ENCODE data around the gene TIMM10B.
"Not testable (repeated sequence)": the region's sequence is repeated elsewhere in the genome, so short reads cannot be mapped to it uniquely, and the experiment has no call there.

TIMM10B gene

DNA sequence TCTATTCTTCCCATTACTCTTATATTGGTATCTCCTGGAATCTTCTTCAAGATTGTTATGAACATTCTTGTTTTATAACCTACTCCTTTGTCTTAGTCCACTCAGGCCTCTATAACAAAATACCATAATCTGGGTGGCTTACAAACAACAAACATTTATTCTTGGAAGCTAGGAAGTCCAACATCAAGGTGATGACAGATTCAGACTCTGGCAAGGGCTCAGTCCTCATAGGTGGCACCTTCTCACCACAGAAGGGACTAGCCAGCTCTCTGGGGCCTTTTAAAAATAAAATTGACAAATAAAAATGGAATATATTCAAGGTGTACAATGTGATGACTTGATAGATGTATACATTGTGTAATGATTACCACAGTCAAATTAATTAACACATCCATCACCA is 35.6 kb downstream of the TIMM10B start:
- FAIRE-seq: no peak

DNA sequence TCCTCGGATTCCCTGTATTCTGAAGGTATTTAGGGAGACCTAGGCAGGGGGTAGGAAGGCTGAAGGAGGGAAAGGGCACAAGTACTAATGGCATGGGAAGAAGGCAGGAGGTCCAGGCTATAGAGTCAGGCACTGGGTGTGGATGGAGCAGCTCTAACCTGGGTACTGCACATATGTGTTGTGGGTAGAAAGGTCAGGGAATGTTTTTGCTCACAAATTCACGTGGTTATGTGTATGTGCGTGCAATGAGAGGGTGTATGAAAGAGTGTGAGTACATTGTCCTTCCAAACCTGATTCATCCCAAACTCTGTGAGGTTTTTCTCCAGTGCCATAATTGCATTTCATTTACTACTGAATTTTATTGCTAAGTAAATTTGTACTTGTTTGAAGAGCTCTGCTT is 39.0 kb downstream of the TIMM10B start:
- FAIRE-seq: no peak

DNA sequence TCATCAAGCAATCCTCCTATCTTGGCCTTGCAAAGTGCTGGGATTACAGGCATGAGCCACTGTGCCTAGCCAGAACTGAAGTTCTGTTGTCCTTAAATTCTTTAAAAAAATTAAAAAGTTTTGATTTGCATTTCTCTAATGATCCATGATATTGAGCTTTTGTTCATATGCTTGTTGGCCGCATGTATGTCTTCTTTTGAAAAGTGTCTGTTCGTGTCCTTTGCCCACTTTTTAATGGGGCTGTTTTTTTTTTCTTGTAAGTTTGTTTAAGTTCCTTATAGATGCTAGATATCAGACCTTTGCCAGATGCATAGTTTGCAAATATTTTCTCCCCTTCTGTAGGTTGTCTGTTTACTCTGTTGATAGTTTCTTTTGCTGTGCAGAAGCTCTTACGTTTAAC is 40.6 kb downstream of the TIMM10B start:
- FAIRE-seq: not testable (repeated sequence)

DNA sequence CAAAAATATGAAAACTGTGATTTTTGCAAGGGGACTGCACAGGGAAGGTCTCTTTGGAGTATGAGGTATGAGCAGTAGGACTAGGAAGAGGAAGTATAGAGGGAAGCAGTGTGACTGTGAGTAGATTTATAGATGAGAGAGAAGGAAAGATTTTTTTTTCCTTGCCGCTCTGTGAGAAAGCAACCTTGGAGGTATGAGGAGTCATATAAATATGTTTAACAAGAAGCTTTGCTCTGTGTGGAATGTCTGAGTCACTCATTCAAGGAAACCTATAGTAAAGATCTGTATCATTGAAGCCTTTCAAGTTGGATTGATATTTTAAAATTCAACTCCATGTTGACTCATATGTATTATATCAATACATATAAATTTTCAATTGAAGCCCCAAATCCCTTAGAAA is 42.0 kb downstream of the TIMM10B start:
- no peak for FAIRE-seq

DNA sequence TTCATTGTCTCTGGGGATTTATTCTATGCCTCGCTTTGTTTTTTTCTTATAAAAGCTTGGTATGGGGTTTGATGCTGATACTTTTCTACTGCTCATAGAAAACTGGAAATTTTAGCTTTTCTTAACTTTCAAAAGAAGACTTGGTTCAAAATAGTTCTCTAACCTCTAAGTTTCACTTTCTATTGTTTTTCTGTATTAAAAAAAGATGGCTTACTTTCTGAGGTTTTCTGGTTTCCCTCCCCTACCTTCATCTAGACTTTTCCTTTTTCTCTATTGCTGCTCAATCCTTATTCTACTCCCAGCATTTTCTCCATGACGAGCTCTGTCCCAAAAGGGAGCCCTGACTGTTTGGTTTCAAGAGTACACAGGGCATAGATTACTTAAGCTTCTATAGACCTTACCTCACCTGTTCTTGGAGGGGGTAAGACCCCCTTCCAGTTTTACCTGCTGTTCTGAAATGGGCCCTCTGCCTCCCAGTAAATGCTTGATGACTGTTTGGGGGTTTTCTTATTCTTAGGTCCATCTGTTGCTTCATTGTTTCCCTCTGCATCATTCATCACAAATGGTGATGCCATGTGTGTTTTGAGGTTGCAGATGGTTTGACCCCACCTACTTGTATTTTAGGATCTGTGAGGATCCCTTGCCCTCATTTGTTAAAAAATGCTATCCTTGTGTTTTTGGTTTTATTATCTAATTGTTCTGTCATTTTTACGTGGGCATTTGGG is 45.3 kb downstream of the TIMM10B start:
- FAIRE-seq: no peak

DNA sequence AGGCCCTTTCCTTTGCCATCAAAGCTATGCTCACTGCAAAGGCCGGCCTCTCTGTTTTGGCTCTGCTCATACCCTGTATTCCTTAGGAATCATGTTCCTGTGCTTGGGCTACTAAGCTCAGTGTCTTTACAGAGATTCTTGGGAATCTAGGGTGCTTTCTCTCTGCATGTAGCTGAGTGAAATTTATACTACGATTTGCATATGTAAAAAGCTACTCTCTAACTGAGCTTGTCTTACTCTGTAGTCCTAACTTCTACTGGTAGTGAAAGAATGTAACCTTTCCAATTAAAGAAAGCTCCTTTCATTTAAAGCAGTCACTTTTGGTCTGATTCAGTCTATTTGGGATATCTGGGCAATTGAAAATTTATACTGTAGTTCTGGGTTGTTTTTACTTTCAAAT is 48.0 kb downstream of the TIMM10B start:
- no peak for FAIRE-seq

DNA sequence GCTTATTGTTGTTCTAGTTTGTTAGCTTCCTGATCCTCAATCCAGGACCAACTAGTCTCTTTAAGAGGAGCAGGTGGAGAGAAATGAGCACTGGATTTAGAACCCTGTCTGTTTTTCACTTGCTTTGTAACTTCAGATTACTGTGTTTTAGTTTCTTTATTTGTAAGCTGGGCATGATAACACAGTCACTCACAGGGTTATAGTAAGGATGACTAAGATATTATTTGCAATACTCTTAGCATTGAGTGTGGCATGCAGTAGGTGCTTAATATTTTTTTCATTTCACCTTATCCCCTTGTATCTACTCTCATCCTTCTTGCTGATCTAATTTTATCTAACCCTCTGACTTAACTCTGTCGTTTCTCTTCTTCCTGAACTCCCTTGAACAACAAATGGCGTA is 49.5 kb downstream of the TIMM10B start:
- FAIRE-seq: no peak

DNA sequence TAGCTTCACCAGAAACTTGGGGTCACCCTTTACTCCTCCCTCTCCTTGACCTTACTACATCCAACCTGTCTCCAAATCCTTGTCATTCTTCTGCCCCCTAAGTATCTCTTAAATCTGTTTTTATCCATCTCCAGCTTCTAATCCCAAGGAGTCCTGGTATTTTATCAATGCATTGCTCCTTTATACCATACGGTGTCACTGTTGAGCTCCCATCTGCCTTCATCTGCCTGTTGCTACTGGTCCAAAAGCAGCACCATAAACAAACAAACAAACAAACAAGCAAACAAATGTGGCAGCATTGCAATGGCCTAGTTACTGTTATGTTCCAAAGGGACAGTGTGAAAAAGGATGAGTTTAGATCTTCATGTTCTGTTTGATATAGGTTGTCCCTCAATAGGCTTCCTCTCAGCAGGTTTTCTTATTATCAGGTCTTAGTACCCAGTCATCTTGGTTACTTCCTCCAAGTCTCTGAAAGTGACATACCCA is 50.0 kb downstream of the TIMM10B start:
- FAIRE-seq: no peak

Data from colon (tissue), 2 donors.